ENCODE measurements around the gene MCFD2. TPM values are rescaled to one million over a fixed set of nuclear protein-coding genes. Genes with fewer than 3 reads are reported as not detected.
A peak's percentile ranks its signal among the peaks of the same experiment; 100 is the strongest.
"Not testable (repeated sequence)": the region's sequence is repeated elsewhere in the genome, so short reads cannot be mapped to it uniquely, and the experiment has no call there.

The MCFD2 gene
- total RNA-seq, 2 experiments from 2014 or later, result 27.7 to 31.8 TPM

DNA sequence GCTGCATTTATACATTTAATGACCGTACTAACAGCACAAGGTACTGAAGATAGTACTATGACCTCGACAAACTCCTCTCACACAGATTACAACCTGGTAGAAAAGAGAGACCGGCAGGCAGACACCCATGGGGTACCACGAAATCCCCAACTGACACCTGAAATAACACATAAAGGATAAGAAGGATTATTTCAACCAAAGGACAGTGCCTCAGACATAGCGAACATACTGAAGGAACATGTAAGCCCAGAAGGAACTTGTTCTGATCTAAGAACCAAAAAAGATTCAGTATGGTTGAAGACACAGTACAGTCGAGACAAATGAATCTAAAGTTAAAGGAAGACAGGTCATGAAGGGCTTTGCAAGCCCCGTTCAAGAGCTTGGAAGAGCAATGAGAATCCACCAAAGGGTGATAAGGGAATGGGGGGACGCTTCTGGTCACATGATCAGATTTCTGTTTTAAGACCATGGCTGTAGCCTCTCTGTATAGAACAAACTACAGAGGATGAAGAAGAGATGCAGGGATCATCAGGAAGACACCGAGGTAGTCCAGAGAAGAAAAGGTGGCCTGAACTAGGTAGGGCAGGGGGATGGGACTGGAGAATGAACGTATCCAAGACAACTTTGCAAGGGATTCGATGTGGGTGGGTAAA, 902 bp downstream of the MCFD2 start:
- ChIA-PET CTCF (interaction anchor here (0.6 to 1.1 kb wide), 2 partner anchors 22 to 25 kb away, joined by 3 read pairs; no protein-coding TSS in a partner anchor), POLR2A (interaction anchor here (0.7 kb wide), 1 partner anchor 12 kb away, joined by 3 read pairs; no protein-coding TSS in a partner anchor)
- H3K27ac Mint-ChIP-seq, result peak overlapping the region; percentile 80
- peaks cover 55% of the 10 kb centered on the region for H3K4me1 Mint-ChIP-seq (ENCODE audit: low read depth)
- DNase-seq (no peak), ATAC-seq (no peak)
- intact Hi-C loops (cut with micrococcal nuclease), result no loop called here
- no peaks in the 10 kb centered on the region for H3K27me3 Mint-ChIP-seq
- no peaks in the 10 kb centered on the region for H3K9me3 Mint-ChIP-seq
- TF ChIP-seq, protein P1, sequence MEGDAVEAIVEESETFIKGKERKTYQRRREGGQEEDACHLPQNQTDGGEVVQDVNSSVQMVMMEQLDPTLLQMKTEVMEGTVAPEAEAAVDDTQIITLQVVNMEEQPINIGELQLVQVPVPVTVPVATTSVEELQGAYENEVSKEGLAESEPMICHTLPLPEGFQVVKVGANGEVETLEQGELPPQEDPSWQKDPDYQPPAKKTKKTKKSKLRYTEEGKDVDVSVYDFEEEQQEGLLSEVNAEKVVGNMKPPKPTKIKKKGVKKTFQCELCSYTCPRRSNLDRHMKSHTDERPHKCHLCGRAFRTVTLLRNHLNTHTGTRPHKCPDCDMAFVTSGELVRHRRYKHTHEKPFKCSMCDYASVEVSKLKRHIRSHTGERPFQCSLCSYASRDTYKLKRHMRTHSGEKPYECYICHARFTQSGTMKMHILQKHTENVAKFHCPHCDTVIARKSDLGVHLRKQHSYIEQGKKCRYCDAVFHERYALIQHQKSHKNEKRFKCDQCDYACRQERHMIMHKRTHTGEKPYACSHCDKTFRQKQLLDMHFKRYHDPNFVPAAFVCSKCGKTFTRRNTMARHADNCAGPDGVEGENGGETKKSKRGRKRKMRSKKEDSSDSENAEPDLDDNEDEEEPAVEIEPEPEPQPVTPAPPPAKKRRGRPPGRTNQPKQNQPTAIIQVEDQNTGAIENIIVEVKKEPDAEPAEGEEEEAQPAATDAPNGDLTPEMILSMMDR (IDR thresholded peaks at IDR 0.05), result no peak
- H3K36me3 Mint-ChIP-seq (ENCODE audit: low read depth), result peaks cover 27% of the 10 kb centered on the region
- peak overlapping the region; percentile 95 for H3K4me3 Mint-ChIP-seq

DNA sequence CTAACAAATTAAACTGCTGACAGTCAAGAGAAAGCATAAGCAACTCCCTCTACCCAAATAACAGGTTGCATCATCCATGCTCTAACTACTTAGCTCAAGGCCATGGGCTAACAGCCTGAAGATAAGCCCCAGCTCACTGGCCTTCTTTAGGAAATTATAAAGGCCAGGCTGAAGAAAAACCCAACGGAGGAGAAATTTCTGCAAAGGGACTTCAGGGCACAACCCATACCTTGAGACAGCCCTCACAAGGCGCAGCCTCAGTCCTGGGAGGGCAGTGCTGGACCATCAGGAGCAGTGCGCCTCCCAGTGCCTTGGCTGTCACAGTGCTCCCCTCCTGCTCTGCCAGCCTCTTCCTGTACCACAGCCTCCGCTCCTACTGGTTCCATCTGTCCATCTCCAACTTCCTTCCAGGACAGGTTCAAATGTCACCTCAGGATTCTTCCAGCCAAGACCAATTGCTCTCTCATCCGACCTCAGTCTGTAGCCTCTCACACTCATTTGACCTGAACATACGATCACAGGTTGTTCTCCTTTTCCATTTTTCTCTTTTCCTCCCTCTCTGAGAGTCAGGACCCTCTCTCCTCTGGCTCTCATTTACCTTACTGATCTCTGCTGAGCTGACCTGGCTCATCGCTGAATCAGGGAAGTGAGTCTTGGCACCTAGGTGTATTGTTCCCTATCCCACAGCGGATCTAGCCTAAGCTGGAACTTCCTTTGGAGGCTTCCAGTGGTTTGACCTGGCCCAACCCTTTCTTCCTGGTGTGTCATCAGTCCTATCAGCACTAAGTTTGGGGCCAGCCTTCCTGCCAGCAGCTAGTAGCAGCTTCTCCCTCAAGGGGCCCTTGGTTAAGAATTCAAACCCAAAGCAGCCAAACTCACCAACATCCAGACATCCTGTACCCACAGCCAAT, 1.9 kb downstream of the MCFD2 start:
- DNase-seq (no peak), ATAC-seq (no peak)
- CTCF ChIA-PET, result no interaction called here
- POLR2A ChIA-PET, result interaction anchor here (0.8 kb wide), 1 partner anchor 10 kb away, joined by 3 read pairs; no protein-coding TSS in a partner anchor
- peaks cover 62% of the 10 kb centered on the region for H3K4me1 Mint-ChIP-seq (ENCODE audit: low read depth)
- H3K4me3 Mint-ChIP-seq, result peak overlapping the region; percentile 95
- H3K9me3 Mint-ChIP-seq, result no peaks in the 10 kb centered on the region
- TF ChIP-seq, protein P1 (IDR thresholded peaks at IDR 0.05), result no peak
- peaks cover 35% of the 10 kb centered on the region for H3K36me3 Mint-ChIP-seq (ENCODE audit: low read depth)
- H3K27me3 Mint-ChIP-seq, result no peaks in the 10 kb centered on the region
- H3K27ac Mint-ChIP-seq, result peak overlapping the region; percentile 53
- intact Hi-C loops (cut with micrococcal nuclease), result no loop called here

DNA sequence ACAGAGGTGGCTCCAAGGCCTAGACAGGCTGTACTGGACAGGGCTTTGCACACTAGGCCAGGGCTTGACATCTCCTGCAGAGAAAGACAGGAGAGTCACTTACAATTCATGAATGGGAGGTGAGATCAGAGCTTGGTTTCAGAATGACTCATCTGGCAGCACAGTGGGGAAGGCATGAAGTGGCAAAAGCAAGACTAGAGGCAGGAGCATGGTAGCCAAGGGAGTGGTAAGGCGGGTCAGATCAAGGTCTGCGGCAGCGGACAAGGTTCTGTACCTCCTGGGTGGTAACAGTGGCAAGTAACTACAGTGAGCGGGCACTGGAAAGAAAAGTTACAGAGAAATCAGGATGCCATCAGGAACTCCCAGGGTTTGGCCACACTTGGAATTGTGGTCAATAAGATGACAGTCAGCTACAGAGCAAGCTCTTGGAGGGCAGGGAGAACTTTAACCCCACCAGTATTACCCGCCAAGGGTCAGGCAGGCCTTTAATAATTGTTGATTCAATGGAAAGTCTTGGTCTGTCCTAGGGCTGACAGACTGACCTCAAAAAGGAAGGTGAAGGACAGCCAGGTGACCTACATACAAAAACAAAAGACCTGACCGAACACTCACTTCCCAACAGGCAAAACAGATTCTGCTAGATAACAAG, 5.7 kb downstream of the MCFD2 start:
- Mint-ChIP-seq H3K36me3 (ENCODE audit: low read depth) (peaks cover 58% of the 10 kb centered on the region), H3K27me3 (no peaks in the 10 kb centered on the region), H3K9me3 (no peaks in the 10 kb centered on the region), H3K4me3 (no peak overlapping the region), H3K4me1 (ENCODE audit: low read depth) (peaks cover 44% of the 10 kb centered on the region), H3K27ac (no peak overlapping the region)
- POLR2A ChIA-PET, result no interaction called here
- DNase-seq (peak; percentile 70), ATAC-seq (peak; percentile 97)
- CTCF ChIA-PET, result interaction anchor here (1.3 to 1.8 kb wide), 3 partner anchors 9 to 133 kb away, joined by 3 to 5 read pairs (median 3); no protein-coding TSS in a partner anchor
- TF ChIP-seq, protein P1 (IDR thresholded peaks at IDR 0.05), result no peak
- intact Hi-C loops (cut with micrococcal nuclease), result no loop called here

DNA sequence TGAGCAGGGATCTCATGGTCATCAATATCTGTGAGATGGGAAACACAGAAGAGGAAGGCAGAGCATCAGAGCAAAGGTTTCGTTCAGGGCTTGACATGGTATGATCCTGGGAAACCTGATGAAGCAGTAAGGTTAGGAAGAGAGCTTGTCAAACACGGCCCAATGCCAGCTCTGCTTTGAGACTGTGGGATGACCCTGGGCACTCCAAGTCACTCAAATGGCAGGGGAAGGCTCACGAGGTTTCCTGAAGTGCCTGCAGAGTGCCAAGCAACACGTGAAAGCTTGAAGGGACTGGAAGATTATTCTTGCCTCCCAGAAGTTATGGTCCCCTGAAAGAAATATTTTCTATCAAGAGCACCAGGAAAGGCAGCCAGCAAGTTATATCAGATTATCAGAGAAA, 6.5 kb downstream of the MCFD2 start:
- no peak overlapping the region for H3K27ac Mint-ChIP-seq
- DNase-seq, result no peak
- ChIA-PET POLR2A (no interaction called here), CTCF (interaction anchor here (1.3 to 1.8 kb wide), 3 partner anchors 9 to 132 kb away, joined by 3 to 5 read pairs (median 3); no protein-coding TSS in a partner anchor)
- TF ChIP-seq, protein P1 (IDR thresholded peaks at IDR 0.05), result no peak
- peaks cover 36% of the 10 kb centered on the region for H3K4me1 Mint-ChIP-seq (ENCODE audit: low read depth)
- ATAC-seq, result no peak
- peaks cover 62% of the 10 kb centered on the region for H3K36me3 Mint-ChIP-seq (ENCODE audit: low read depth)
- no peak overlapping the region for H3K4me3 Mint-ChIP-seq
- no peaks in the 10 kb centered on the region for H3K9me3 Mint-ChIP-seq
- H3K27me3 Mint-ChIP-seq, result no peaks in the 10 kb centered on the region
- intact Hi-C loops (cut with micrococcal nuclease), result no loop called here

DNA sequence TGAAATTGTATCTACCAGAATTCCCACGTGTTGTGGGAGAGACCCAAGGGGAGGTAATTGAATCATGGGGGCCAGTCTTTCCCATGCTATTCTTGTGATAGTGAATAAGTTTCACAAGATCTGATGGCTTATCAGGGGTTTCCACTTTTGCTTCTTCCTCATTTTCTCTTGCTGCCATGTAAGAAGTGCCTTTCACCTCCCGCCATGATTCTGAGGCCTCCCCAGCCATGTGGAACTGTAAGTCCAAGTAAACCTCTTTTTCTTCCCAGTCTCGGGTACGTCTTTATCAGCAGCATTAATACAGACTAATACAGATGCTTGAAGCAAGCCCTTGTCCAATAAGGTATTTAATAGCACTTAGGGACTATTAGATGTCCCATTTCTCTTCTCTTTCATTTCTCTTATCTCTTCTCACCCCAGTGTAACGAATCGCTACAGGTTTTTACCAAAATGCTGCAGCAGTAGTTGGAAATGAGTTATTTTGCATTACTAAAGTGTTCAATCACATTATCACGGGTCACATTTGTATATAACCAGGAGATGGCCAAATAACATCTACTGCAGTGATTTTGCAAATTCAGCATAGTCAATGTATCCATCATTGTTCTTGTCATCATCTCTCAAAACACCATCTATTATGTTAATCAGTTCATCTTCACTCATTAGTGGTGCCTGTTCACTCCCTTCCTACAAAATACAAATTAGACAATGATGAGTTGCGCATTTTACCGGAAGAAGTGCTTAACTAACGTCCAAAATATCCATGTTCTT, 10.5 kb downstream of the MCFD2 start:
- H3K27me3 Mint-ChIP-seq; CTCF ChIA-PET; DNase-seq; POLR2A ChIA-PET; intact Hi-C loops (cut with micrococcal nuclease); H3K27ac Mint-ChIP-seq; H3K9me3 Mint-ChIP-seq; H3K4me3 Mint-ChIP-seq; ATAC-seq: not testable (repeated sequence)
- H3K4me1 Mint-ChIP-seq (ENCODE audit: low read depth), result peaks cover 20% of the 10 kb centered on the region
- peaks cover 44% of the 10 kb centered on the region for H3K36me3 Mint-ChIP-seq (ENCODE audit: low read depth)

DNA sequence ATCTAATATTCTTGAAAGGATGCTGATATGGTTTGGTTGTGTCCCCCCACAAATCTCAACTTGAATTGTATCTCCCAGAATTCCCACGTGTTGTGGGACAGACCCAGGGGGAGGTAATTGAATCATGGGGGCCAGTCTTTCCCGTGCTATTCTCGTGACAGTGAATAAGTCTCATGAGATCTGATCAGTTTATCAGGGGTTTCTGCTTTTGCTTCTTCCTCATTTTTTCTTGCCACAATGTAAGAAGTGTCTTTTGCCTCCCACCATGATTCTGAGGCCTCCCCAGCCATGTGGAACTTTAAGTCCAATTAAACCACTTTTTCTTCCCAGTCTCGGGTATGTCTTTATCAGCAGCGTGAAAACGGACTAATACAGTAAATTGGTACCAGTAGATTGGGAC, 12.6 kb downstream of the MCFD2 start:
- ATAC-seq; H3K27me3 Mint-ChIP-seq; H3K27ac Mint-ChIP-seq; intact Hi-C loops (cut with micrococcal nuclease); H3K4me1 Mint-ChIP-seq (ENCODE audit: low read depth); H3K9me3 Mint-ChIP-seq; POLR2A ChIA-PET; H3K4me3 Mint-ChIP-seq; DNase-seq; CTCF ChIA-PET: not testable (repeated sequence)
- peaks cover 27% of the 10 kb centered on the region for H3K36me3 Mint-ChIP-seq (ENCODE audit: low read depth)

Measured in activated CD8-positive, alpha-beta T cell treated with anti-CD3 and anti-CD28 coated beads for 36 hours (primary cell).